NCI-H1930 (cell line): ENCODE results near the gene CYREN.
"Not testable (repeated sequence)": the region's sequence is repeated elsewhere in the genome, so short reads cannot be mapped to it uniquely, and the experiment has no call there.

Experiments
- DNase-seq, 2 experiments: peaks; one replicate each; lab custom pipeline; 2025; lab: John Stamatoyannopoulos, UW

CYREN gene

GRCh38 chr7:135159359-135160085 lies 11.0 kb downstream of the CYREN start:
- DNase-seq, result no peak

- no peak for DNase-seq
Observed at GRCh38 chr7:135158874-135159273, 11.6 kb downstream of the CYREN start.

GRCh38 chr7:135158141-135158655 lies 12.3 kb downstream of the CYREN start:
- DNase-seq, result no peak

GRCh38 chr7:135156290-135156689 lies 14.2 kb downstream of the CYREN start:
- no peak for DNase-seq

- no peak for DNase-seq
Observed at GRCh38 chr7:135154734-135155133, 15.8 kb downstream of the CYREN start.

GRCh38 chr7:135152442-135152841 lies 18.1 kb downstream of the CYREN start:
- no peak for DNase-seq

- DNase-seq, result no peak
Observed at GRCh38 chr7:135151533-135151932, 19.0 kb downstream of the CYREN start.

- DNase-seq, result no peak
Observed at GRCh38 chr7:135151132-135151531, 19.4 kb downstream of the CYREN start.

GRCh38 chr7:135150072-135150782 lies 20.3 kb downstream of the CYREN start:
- no peak for DNase-seq

GRCh38 chr7:135147899-135148721 lies 22.4 kb downstream of the CYREN start, which contains the start of gene TMEM140:
Gene TMEM140 (plus strand): TSS chr7:135148072. CDS start chr7:135164442, 16,370 bp downstream.
- no peak for DNase-seq

- no peak for DNase-seq
Observed at GRCh38 chr7:135147341-135147898, 23.1 kb downstream of the CYREN start.

GRCh38 chr7:135143885-135144668 lies 26.4 kb downstream of the CYREN start:
- DNase-seq, result no peak

GRCh38 chr7:135129579-135129978 lies 40.9 kb downstream of the CYREN start:
- no peak for DNase-seq

GRCh38 chr7:135128931-135129330 lies 41.6 kb downstream of the CYREN start:
- DNase-seq, result no peak

GRCh38 chr7:135124631-135125030 lies 45.9 kb downstream of the CYREN start:
- not testable (repeated sequence) for DNase-seq

GRCh38 chr7:135121868-135122267 lies 48.6 kb downstream of the CYREN start:
- DNase-seq, result no peak

- DNase-seq, result no peak
Observed at GRCh38 chr7:135117096-135117495, 53.4 kb downstream of the CYREN start.
